Measurements from ENCODE around the gene ADGRG4. TPM values are rescaled to one million over a fixed set of nuclear protein-coding genes. Genes with fewer than 3 reads are reported as not detected.
"Not testable (repeated sequence)": the region's sequence is repeated elsewhere in the genome, so short reads cannot be mapped to it uniquely, and the experiment has no call there.

The ADGRG4 gene
- total and polyA plus RNA-seq, 2 of the 8 experiments (the other 6 are each of a cell fraction or from before 2014, with no cell fraction given) = not detected

- H3K18ac ChIP-seq (ENCODE audit: extremely low read depth, low read length); H4K5ac ChIP-seq (ENCODE audit: insufficient read length, low read depth, low read length); H2BK12ac ChIP-seq (ENCODE audit: low read depth, low read length); H3K4me1 ChIP-seq (replicated peaks in 1 of 4; ENCODE audit: control insufficient read depth in 3 of 4, insufficient read depth in 4 of 4, low read length in 3 of 4); H4K91ac ChIP-seq (replicated peaks; ENCODE audit: insufficient read length, low read length); H3K14ac ChIP-seq (ENCODE audit: insufficient read length); H3K27ac ChIP-seq (ENCODE audit: low read depth, low read length); H2AK5ac ChIP-seq (ENCODE audit: low read depth, low read length); H3K9me3 ChIP-seq (ENCODE audit: insufficient read depth in 2 of 2, low read depth in 1 of 2, low read length in 1 of 2); H2BK120ac ChIP-seq (replicated peaks; ENCODE audit: low read depth, low read length); DNase-seq (ENCODE audit: low read depth in 1 of 2, low spot score in 2 of 2); H4K20me1 ChIP-seq (replicated peaks in 1 of 2; ENCODE audit: control insufficient read depth in 1 of 2, insufficient read depth in 2 of 2, low read length in 2 of 2); POLR2A ChIA-PET (ENCODE audit: partially characterized antibody); H3K36me3 ChIP-seq (ENCODE audit: control insufficient read depth in 2 of 4, insufficient read depth in 4 of 4, low read length in 3 of 4); H3K79me1 ChIP-seq (ENCODE audit: low read depth, low read length); H3K23ac ChIP-seq (ENCODE audit: insufficient read length); H3K4ac ChIP-seq (replicated peaks; ENCODE audit: insufficient read length, low read depth, low read length); H3K79me2 ChIP-seq (ENCODE audit: control insufficient read depth in 1 of 2, insufficient read depth in 2 of 2, low read length in 2 of 2); H3K23me2 ChIP-seq (ENCODE audit: low read depth, low read length); H2BK5ac ChIP-seq (ENCODE audit: low read depth, low read length); H2AFZ ChIP-seq (ENCODE audit: low read length); H3K4me3 ChIP-seq (ENCODE audit: extremely low read depth in 1 of 4, insufficient read depth in 2 of 4, low read depth in 3 of 4, low read length in 4 of 4); H4K8ac ChIP-seq (ENCODE audit: extremely low read depth, insufficient read depth, low read length); FAIRE-seq; H2BK15ac ChIP-seq (ENCODE audit: low read length); H2BK20ac ChIP-seq (ENCODE audit: low read length); H3K4me2 ChIP-seq (ENCODE audit: insufficient read depth in 1 of 2, low read depth in 2 of 2, low read length in 2 of 2); H3K9ac ChIP-seq (replicated peaks in 1 of 4; ENCODE audit: extremely low read depth in 1 of 4, low read depth in 3 of 4, low read length in 3 of 4); H3K27me3 ChIP-seq (replicated peaks in 1 of 4; ENCODE audit: control insufficient read depth in 3 of 4, extremely low read depth in 1 of 4, insufficient read depth in 3 of 4, low read length in 3 of 4); H3K56ac ChIP-seq (replicated peaks; ENCODE audit: insufficient read length, low read depth, low read length): not testable (repeated sequence)
- CTCF ChIA-PET (ENCODE audit: partially characterized antibody) = interaction anchor here (1.0 to 1.7 kb wide), 2 partner anchors 15 to 18 kb away, joined by 3 to 4 read pairs; no protein-coding TSS in a partner anchor
- WGBS, 2 experiments (ENCODE audit: extremely low coverage in 1 of 2, insufficient coverage in 1 of 2, insufficient read length in 1 of 2, insufficient replicate concordance in 2 of 2, low coverage in 1 of 2, low lambda C conversion rate in 2 of 2, missing lambda C conversion rate in 1 of 2) = 88% methylated on average over 5 of the region's 5 CpGs; no CpG with 5 or more reads in 1 of the 2 experiments
These were observed 14.4 kb upstream of the ADGRG4 start for GRCh38 chrX:136286375-136286774.
